A549 treated with Mapracorat at 1 μM for 4 hours (cell line): ENCODE data around the gene WDR45B. TPM values are rescaled to one million over a fixed set of nuclear protein-coding genes. Genes with fewer than 3 reads are reported as not detected.

Experiments
- total RNA-seq: library from RNA; stranded (reverse); fragments of 200-300 nt; extraction: Qiagen RNA extraction; gene quantifications from 5 replicates; pipeline ENCODE4 v1.2.3, GENCODE V29; 2022

The WDR45B gene
- 89.8 to 96.1 TPM (median 90.7 TPM) in 5 replicates for total RNA-seq

DNA sequence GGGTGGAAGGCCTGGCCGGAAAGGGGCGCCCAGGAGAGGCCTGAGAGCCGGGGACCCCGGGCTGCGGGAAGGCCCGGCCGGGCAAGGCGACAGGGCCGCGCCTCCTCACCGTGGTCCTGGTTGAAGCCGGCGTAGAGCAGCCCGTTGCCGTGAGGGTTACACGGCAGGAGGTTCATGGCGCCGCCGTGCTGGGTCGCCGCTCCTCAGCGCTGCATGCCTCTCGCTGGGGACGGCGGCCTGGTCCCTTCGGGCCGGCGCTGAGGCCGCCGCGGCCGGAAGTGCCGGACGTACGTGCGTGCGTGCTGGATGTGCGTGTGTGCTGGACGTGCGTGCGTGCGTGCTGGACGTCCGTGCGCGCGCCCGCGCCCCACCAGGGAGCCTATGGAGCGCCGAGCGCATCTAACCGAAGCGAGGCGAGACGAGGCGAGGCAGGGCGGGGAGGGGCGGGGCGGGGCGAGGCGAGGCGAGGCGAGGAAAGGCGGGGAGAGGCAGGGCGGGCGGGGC, at the start of gene WDR45B:
TSS of gene WDR45B (minus strand) at position 280 of the 504 bp plus-strand sequence. CDS start at position 176, 104 bp downstream.

Other genes starting within 250 kb of the WDR45B start
- 9.5 to 14.5 TPM (median 13.3 TPM) in 5 replicates for gene HEXD, start 230.1 kb downstream of the WDR45B start, total RNA-seq
- gene OGFOD3, start 229.9 kb downstream of the WDR45B start, total RNA-seq, result 17.0 to 26.6 TPM (median 23.8 TPM) in 5 replicates
- gene CYBC1, start 197.7 kb downstream of the WDR45B start, total RNA-seq, result 48.8 to 62.6 TPM (median 58.5 TPM) in 5 replicates
- 46.9 to 60.5 TPM (median 55.4 TPM) in 5 replicates for gene NARF, start 189.7 kb downstream of the WDR45B start, total RNA-seq
- 47.1 to 59.7 TPM (median 55.2 TPM) in 5 replicates for gene FOXK2, start 128.7 kb downstream of the WDR45B start, total RNA-seq
- 12.3 to 20.6 TPM (median 17.3 TPM) in 5 replicates for gene RAB40B, start 50.3 kb upstream of the WDR45B start, total RNA-seq
- gene FN3KRP, start 68.3 kb upstream of the WDR45B start, total RNA-seq, result 66.0 to 68.9 TPM (median 68.6 TPM) in 5 replicates
- gene FN3K, start 87.2 kb upstream of the WDR45B start, total RNA-seq, result 7.2 to 9.8 TPM (median 8.6 TPM) in 5 replicates
- gene TBCD, start 103.6 kb upstream of the WDR45B start, total RNA-seq, result 56.8 to 85.5 TPM (median 79.8 TPM) in 5 replicates
- not detected in 5 replicates for gene ZNF750, start 191.6 kb upstream of the WDR45B start, total RNA-seq